Measurements from ENCODE around the gene CEBPA.
A peak's percentile ranks its signal among the peaks of the same experiment; 100 is the strongest.

Gene CEBPA

GRCh38 chr19:33287927-33288326 lies 14.4 kb downstream of the CEBPA start:
- no peak for DNase-seq (ENCODE audit: low read depth, low spot score)

DNA sequence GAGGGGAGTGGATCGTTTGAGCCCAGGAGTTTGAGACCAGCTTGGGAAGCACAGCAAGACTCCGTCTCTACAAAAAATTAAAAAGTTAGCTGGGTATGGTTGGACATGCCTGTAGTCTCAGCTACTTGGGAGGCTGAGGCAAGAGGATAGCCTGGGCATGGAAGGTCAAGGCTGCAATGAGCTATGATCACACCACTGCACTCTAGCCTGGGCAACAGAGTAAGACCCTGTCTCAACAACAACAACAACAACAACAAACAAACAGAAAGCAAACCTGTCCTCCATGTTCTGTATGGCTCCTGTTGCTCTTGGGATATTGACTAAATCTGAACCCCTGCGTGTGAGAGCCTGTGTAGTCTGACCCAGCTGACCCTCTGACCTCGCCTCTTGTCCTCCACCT lies 14.9 kb downstream of the CEBPA start:
- DNase-seq (ENCODE audit: low read depth, low spot score), result no peak

DNA sequence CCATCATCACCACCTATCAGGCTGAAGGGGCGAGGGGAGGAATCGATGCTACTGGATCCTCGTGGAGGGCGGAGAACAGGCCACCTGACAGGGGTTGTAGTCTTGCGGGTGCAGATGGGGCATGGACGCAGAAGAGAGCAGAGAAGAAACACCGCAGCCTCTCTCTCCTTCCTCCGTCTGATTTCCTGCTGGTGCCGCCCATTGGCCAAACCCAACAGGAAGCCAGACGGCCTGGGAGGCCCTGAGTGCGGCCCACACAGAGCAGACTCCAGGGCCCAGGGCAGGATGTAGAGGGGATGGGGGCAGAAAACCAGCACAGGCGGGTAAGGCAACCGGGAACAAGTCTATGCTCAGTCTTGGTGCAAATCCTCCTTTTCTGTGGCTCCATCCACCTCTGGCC lies 15.4 kb downstream of the CEBPA start:
- DNase-seq (ENCODE audit: low read depth, low spot score), result no peak

DNA sequence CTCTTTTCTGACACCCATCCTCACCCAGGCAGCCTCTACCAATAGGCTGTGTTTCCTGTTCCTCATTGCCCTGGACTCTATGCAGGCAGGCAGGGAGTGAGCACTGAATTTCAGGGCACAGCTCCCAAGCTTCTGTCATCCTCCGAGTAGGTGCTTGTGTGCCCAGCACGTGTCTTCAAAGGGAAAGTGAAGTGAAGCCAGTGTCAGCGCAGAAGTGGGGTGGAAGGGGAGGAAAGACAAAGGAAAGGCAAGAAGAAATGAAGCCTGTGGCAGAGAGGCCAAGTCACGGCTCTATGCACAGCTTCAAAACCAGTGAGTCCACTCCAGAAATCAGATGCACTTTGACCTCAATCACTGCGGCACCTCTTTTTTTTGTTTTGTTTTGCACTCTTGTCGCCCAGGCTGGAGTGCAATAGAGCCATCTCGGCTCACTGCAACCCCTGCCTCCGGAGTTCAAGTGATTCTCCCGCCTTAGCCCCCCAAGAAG lies 16.9 kb downstream of the CEBPA start:
- DNase-seq (ENCODE audit: low read depth, low spot score), result no peak

DNA sequence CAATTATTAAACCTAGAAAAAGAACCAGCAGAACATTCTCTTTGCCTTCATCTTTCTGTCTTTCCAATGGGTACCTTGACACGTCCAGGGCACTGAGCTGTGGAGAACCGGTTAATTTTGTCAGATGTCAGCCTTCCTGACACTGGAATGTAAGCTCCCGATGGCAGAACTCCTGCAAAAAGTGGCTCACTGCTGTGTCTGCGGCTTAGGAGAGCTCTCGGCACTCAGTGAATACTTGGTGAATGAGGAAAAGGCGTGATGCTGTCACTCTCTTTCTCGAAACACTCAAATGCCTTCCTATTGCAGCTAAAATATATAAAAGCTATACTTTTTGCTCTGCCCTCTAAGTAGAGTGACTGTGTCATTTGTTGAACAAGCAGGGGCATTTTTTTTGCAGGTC lies 17.6 kb downstream of the CEBPA start:
- peak; percentile 23 for DNase-seq (ENCODE audit: low read depth, low spot score)

GRCh38 chr19:33284146-33284643 lies 18.1 kb downstream of the CEBPA start:
- no peak for DNase-seq (ENCODE audit: low read depth, low spot score)

- no peak for DNase-seq (ENCODE audit: low read depth, low spot score)
Measured at GRCh38 chr19:33283589-33283988, 18.7 kb downstream of the CEBPA start.

DNA sequence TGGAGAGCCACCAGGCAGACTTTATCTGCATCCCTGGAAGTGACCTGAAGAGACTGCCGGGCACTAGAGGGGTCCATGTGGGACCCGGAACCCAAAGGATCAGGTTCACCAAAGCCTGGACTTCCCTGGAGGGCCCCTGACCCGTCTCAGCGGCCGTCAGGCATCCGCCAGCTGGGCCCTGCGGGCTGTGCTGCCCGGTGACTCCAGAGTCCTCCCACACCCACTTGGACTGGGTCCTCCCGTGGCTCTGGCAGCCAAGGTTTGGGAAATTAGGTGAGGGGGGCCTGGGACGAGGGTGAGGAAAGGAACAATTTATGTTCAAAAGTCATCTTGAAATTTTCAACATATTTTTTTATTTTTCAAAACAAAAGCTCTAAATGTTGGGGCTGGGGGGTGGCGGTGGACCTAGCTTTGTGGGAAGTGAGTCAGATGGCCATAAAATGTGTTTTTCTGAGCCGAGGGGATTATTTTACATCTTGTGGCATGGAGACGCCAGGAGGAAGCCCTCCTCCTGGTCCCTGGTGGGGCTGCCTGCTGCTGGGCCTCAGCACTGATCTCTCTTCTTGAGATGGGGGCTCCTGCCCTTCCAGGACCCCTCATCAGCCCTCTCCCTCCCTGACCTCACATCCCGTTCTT lies 20.2 kb downstream of the CEBPA start:
- no peak for DNase-seq (ENCODE audit: low read depth, low spot score)

DNA sequence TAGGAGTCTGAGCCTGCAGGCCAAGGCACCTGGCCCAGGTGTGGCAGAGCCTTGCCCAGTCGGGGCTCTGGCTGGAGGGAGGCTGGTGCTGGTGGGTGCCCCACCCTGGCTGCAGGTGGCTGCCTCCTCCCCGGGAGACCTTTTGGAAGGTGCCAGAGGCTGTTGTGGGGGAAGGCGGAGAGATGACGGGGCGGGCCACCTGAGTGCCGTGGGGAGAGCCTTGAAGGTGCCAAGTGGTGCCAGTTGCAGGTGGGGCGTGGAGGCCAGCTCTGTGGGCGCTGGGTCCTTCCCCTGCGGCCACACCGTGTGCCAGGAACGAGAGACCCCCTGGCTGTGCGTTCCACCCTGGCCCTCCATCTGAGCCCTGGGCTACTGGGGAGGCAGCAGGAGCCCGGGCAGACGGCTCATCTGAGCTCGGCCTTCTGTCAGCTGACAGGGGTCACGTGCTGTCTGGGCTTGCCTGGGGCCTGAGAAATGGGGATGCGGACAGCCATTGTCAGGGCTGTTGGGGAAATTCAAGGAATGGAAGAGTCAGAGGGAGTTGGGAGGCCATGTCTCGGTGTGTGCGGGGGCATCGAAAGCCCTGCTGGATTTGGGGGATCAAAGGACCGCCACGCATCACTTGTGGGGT lies 20.9 kb downstream of the CEBPA start:
- no peak for DNase-seq (ENCODE audit: low read depth, low spot score)

DNA sequence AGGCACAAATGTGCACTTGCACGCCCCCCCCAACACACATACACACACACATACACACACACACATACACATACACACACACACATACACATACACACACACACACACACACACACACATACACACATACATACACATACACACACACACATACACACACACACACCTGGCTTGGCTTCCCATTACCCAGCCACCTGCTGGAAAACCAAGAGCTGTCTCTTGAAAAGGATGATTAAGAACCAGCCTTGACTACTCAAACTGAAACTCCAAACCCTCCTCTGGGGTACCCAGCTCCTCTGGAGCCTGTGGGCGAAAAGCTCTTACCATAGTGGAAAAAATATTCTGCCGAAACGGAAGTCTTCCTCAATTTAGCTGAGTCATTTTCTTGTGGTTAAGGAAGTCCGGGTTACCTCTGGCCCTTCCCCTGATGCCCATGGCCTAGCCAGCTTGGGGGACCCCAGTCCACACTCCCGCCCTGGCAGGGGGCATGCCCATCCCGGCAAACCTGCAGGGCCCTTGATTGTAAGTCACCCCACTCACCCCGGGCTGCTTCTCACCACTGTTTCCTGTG lies 21.9 kb downstream of the CEBPA start:
- no peak for DNase-seq (ENCODE audit: low read depth, low spot score)

GRCh38 chr19:33279430-33280350 lies 22.6 kb downstream of the CEBPA start:
- DNase-seq (ENCODE audit: low read depth, low spot score), result no peak

DNA sequence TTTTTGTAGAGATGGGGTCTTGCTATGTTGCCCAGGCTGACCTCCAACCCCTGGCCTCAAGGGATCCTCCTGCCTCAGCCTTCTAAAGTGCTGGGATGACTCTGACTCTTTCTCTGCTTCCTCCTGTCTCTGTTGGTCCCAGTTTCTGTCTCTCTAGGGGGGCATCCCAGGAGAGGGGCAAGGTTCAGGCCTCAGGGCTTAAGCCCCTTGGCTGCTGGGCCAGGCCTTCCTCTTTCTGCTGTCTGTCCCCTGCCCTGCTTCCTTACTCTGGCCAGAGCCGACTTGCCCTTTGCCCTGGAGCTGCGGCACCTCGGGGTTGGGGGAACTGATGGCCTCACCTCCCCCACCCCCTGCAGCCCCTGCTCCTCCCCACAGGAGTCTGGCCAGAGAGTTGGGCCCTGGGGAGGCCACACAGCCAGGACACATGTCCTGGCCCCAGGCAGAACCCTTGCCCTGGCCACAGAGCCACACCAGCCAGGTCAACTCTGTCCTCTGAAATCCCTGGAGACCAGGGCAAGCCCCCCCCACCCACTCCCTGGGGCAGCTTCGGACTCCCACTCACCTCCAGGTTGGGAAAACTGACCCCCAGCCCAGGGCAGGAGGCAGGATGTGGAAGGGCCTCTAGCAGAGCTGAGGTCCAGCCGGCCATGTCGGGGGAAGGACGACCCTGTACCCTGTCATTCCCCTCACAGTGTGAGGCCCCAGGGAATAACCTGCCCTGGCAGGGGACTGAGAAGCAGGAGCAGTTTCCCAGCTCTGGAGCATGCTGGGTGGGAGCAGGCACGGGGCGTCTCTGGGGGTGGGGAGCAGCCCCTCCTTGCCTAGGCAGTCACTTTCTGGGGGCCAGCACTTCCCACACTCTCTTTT lies 23.7 kb downstream of the CEBPA start:
- no peak for DNase-seq (ENCODE audit: low read depth, low spot score)

DNA sequence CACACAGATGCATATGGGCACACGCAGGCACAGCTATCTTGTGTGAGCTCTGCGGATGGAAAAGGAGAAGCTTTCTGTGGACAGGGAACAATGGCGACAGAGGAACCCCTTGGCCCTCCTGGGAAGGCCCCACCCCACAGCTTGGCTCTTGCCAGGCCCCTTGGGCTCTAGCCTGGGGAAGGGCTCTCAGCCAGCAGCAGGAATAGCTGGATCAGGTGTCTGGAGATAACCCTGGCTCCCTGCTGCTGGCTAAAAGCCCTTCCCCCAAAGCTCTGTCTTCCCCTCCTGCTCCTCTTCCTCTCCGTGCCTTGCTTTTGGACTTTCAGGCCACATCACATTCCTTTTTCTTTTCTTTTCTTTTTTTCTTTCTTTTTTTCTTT lies 24.3 kb downstream of the CEBPA start:
- DNase-seq (ENCODE audit: low read depth, low spot score), result no peak

GRCh38 chr19:33277434-33277833 lies 24.9 kb downstream of the CEBPA start:
- DNase-seq (ENCODE audit: low read depth, low spot score), result no peak

DNA sequence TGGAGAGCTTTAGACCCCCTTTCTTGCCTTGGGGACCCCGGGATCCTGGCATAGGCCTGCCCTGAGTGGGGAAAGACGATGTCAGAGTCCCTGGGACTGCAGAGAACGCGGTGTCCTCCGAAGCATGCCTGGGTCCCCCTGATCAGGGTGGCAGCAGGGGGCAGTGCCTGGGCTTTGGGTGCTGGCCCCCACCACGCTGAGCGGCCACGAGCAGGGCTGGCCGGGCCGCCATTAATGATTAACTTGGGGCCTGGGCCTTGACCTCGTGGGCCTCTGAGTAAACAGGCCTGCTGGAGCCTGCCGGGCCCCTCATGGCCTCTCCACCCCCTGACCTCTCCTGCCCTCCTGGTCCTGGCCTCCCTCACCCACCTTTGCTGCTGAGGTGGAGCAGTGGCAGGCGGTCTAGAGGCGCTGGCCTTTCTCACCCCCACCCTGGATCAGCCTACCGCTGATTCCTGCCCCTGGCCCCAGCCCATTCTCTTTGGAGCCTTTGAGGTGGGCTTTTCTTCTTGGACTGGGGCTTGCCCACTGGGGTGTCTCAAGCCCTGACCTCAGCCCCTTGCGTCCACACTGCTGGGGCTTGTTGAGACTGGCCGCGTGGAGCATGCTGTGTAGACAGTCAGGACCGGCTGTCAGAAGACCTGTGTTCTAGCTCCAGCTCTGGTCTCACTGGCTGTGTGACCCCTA lies 26.3 kb downstream of the CEBPA start:
- DNase-seq (ENCODE audit: low read depth, low spot score), result no peak

DNA sequence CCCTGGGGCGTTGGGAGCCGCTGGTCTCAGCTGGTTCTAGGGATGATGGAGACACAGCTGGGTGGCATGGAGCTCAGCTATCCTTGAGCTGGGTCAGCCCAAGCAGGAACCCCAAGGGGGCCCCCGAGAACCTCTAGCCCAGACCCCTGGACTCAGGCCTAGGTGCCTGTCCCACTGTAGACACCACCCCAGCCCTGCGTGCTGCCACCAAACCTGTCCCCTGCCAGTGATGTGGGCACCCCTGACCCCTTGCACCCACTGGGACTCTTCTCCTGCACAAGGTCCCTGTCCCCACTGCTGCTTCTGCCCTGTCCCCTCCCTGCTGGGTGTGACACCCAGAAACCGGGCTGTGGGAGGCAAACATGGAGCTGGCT lies 26.8 kb downstream of the CEBPA start:
- no peak for DNase-seq (ENCODE audit: low read depth, low spot score)

- no peak for DNase-seq (ENCODE audit: low read depth, low spot score)
Measured at GRCh38 chr19:33274663-33275558, 27.4 kb downstream of the CEBPA start.

GRCh38 chr19:33273881-33274662 lies 28.3 kb downstream of the CEBPA start:
- peak; percentile 59 for DNase-seq (ENCODE audit: low read depth, low spot score)

All from astrocyte of the hippocampus (primary cell).